LNCaP clone FGC (cell line): Measurements from ENCODE around the gene PRAMEF1.
"Not testable (repeated sequence)": the region's sequence is repeated elsewhere in the genome, so short reads cannot be mapped to it uniquely, and the experiment has no call there.

Experiments used
- DNase-seq: peaks from one replicate; pipeline ENCODE4 v3.0.0-alpha.2; 2011; ENCODE audit warnings: low read depth
- H3K4me3 ChIP-seq: 2 replicates; pipeline ENCODE4 v1.5.1; 2011; ENCODE audit warnings: mild to moderate bottlenecking, low read depth, low read length, control low read depth
- CTCF ChIP-seq: IDR thresholded peaks from 2 replicates; pipeline ENCODE4 v1.5.1; 2012; ENCODE audit warnings: mild to moderate bottlenecking; ENCODE audit not compliant: control insufficient read depth, insufficient read depth; ENCODE audit errors: extremely low read depth

The PRAMEF1 gene

DNA sequence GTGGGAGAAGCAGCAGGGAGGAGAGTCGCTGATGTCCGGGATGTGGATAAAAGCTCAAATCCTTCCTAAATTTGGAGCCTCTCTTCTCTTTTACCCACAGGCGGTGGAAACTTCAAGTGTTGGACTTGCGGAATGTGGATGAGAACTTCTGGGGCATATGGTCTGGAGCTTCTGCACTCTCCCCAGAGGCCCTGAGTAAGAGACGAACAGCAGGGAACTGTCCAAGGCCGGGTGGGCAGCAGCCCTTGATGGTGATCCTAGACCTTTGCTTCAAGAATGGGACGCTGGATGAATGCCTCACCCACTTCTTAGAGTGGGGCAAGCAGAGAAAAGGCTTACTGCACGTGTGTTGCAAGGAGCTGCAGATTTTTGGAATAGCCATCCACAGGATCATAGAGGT lies 15.8 kb upstream of the PRAMEF1 start:
- no peak for TF ChIP-seq CTCF
- H3K4me3 ChIP-seq: no peak overlapping the region
- no peak for DNase-seq

DNA sequence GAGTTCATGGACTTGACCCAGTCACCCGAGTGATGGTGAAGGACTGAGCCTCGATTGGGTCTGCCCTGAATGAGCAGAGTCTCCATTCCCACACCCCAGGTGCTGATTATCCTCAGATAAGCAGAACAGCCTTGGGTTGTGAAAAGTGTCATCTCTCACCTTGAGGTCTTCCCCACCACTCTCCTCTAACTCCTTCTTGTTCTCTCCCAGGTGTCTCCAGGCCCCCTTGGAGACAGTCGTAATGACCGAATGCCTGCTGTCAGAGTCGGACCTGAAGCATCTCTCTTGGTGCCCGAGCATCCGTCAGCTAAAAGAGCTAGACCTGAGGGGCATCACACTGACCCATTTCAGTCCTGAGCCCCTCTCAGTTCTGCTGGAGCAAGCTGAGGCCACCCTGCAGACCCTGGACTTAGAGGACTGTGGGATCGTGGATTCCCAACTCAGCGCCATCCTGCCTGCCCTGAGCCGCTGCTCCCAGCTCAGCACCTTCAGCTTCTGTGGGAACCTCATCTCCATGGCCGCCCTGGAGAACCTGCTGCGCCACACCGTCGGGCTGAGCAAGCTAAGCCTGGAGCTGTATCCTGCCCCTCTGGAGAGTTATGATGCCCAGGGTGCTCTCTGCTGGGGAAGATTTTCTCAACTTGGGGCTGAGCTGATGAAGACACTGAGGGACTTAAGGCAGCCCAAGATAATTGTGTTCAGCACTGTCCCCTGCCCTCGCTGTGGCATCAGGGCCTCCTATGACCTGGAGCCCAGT lies 14.2 kb upstream of the PRAMEF1 start:
- no peak for TF ChIP-seq CTCF
- H3K4me3 ChIP-seq: no peak overlapping the region
- no peak for DNase-seq

- no peak for DNase-seq
- no peak for TF ChIP-seq CTCF
- H3K4me3 ChIP-seq: no peak overlapping the region
These were observed 13.1 kb upstream of the PRAMEF1 start for GRCh38 chr1:12778061-12778460.

DNA sequence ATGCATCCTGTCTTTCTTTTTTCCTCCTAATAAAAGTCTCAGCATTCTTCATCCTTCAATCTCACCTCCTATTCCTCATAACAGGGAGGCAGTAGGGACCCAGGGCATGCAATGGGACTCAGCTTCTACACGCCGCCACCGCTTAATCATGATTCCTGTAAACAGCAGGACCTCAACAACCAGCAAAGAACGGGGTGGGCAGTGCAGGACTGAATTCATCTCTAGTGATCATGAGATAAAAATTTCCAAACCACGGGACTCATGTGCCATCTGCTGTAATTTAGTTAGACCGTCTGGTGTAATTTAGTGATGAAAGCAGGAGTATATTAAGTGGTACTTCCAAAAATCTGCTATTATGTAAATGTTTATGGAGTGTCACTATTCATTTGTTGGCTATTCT lies 12.3 kb upstream of the PRAMEF1 start:
- no peak overlapping the region for H3K4me3 ChIP-seq
- DNase-seq: no peak
- TF ChIP-seq CTCF: no peak

DNA sequence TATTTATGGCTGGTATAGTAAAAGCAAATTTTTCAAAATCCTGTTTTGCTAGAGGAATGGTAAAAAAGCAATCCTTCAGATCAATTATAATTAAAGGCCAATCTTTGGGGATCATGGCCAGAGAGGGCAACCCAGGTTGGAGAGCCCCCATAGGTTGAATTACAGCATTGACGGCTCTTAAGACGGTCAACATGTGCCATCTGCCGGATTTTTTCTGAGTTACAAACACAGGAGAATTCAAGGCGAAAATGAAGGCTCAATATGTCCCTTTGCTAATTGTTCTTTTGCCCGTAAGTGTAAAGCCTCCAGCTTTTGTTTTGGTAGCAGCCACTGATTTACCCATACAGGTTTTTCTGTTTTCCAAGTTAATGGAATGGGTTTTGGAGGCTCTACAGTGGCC lies 9.7 kb upstream of the PRAMEF1 start:
- H3K4me3 ChIP-seq, DNase-seq: not testable (repeated sequence)
- TF ChIP-seq CTCF: peak; percentile 27; the same call in 1 of the 2 replicates

DNA sequence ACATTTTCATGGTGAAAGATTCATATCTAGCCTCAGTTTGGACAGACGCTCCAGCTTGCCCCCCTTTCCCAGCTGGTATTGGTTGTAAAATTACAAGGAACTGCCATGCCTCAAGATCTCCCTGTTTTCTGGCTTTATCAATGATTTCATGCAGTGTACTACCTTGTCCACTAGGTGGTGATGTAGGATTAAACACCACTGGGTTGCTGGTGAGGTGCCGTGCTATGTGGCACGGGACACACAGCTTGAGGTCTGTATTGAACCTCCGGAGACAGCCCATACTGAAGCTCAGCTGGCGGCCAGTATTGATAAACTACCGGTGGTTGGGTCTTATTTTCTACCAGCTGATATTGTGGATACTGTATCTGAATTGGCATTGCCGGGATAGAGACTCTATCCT lies 7.4 kb upstream of the PRAMEF1 start:
- not testable (repeated sequence) for DNase-seq, H3K4me3 ChIP-seq
- TF ChIP-seq CTCF: peak; percentile 55

GRCh38 chr1:12784729-12785128 lies 6.5 kb upstream of the PRAMEF1 start:
- not testable (repeated sequence) for DNase-seq, H3K4me3 ChIP-seq

DNA sequence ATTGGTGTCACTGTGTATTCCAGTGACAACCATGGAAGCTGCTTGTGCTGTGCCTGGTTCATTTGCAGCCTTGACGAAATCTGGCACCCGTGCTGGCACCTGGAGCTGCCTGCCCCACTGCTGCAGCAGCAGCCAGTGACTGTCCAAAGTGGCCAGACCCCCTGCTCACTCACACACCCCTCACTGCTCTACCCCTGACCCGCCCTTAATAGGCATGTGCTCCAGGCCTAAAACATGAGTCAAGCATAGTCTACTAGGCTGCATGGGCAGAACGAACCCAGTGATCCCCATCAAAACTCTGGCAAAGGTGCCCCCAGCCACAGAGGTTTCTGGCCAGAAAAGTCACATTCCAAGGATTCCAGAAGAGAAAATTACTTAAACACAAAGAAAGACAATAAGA lies 7.7 kb downstream of the PRAMEF1 start:
- DNase-seq: no peak
- no peak for TF ChIP-seq CTCF
- no peak overlapping the region for H3K4me3 ChIP-seq
